SH-SY5Y (cell line): ENCODE results near the gene SHROOM4.
A peak's percentile ranks its signal among the peaks of the same experiment; 100 is the strongest.

Experiments used
- GATA2 ChIP-seq: IDR thresholded peaks from 2 replicates; pipeline ENCODE4 v1.6.1; 2011; ENCODE audit warnings: mild to moderate bottlenecking, low read depth, low read length
- GATA3 ChIP-seq: IDR thresholded peaks from 2 replicates; pipeline ENCODE4 v1.6.1; 2011; ENCODE audit warnings: low read depth, mild to moderate bottlenecking, low read length, moderate library complexity

SHROOM4 gene

GRCh38 chrX:50577326-50577725, 236.7 kb downstream of the SHROOM4 start:
- TF ChIP-seq GATA2 (no peak), GATA3 (no peak)

GRCh38 chrX:50567636-50568035, 246.4 kb downstream of the SHROOM4 start:
- TF ChIP-seq GATA2, result peak; percentile 78
- peak; percentile 78 for TF ChIP-seq GATA3

- TF ChIP-seq GATA2 (no peak), GATA3 (no peak)
Observed at GRCh38 chrX:50565718-50566117, 248.3 kb downstream of the SHROOM4 start.
